Fibroblast of lung (primary cell): ENCODE data around the gene NDUFA9.

ENCODE experiments used
- CTCF ChIP-seq, 2 donors: IDR thresholded peaks in 1 of 2; conservative IDR thresholded peaks in 1 of 2; 1 replicate in 1 of 2; 2 replicates in 1 of 2; pipeline ENCODE4 v1.5.1; 2011 to 2012; ENCODE audit warnings: low read length in 2 of 2, control low read depth in 1 of 2, inconsistent platforms in 1 of 2, low read depth in 1 of 2, mild to moderate bottlenecking in 1 of 2
- EZH2 ChIP-seq: IDR thresholded peaks from 2 replicates; pipeline ENCODE4 v1.5.1; 2012; ENCODE audit warnings: low read length, control low read depth, mild to moderate bottlenecking; ENCODE audit errors: missing control alignments

GRCh38 chr12:4663971-4664505 lies 15.1 kb downstream of the NDUFA9 start:
- TF ChIP-seq CTCF (conservative IDR thresholded peaks at IDR 0.05 in 1 of 2, IDR thresholded peaks at IDR 0.05 in 1 of 2; ENCODE audit: low read depth in 1 of 2, low read length in 2 of 2) (no peak), EZH2 (no peak)
